CD4-positive, alpha-beta memory T cell (primary cell): Measurements from ENCODE around the gene MTHFR. TPM values are rescaled to one million over a fixed set of nuclear protein-coding genes. Genes with fewer than 3 reads are reported as not detected.

Experiments
- CTCF ChIA-PET: fragments of 350-600 bp; sonication (Branson Sonifier 250); formaldehyde crosslinking; loops from one replicate; lab custom pipeline; 2021; ENCODE audit warnings: inconsistent platforms; ENCODE audit not compliant: partially characterized antibody; lab: Charles Lee
- POLR2A ChIA-PET: fragments of 350-600 bp; sonication (Branson Sonifier 250); formaldehyde crosslinking; loops from one replicate; lab custom pipeline; 2021; ENCODE audit not compliant: partially characterized antibody; lab: Charles Lee
- DNase-seq, 5 donors: peaks; one replicate each; pipeline versions ENCODE4 v3.0.0 to v3.0.0-alpha.2; 2020 to 2022; ENCODE audit warnings: mixed read lengths in 1 of 5
- H3K27ac ChIP-seq: one replicate; pipeline ENCODE4 v1.7.0; 2013; ENCODE audit warnings: low read depth, low read length
- H3K27me3 ChIP-seq: 2 replicates; pipeline ENCODE4 v1.7.0; 2013; ENCODE audit warnings: mild to moderate bottlenecking, low read length, moderate library complexity; ENCODE audit not compliant: insufficient read depth
- H3K36me3 ChIP-seq: 2 replicates; pipeline ENCODE4 v1.7.0; 2013; ENCODE audit warnings: mild to moderate bottlenecking, low read length, moderate library complexity; ENCODE audit not compliant: insufficient read depth
- H3K4me1 ChIP-seq: 2 replicates; pipeline ENCODE4 v1.7.0; 2013; ENCODE audit warnings: mild to moderate bottlenecking, low read length, moderate library complexity; ENCODE audit not compliant: insufficient read depth
- H3K4me3 ChIP-seq, 2 donors: one replicate each; pipeline ENCODE4 v1.7.0; 2013; ENCODE audit warnings: low read length in 2 of 2, mild to moderate bottlenecking in 1 of 2
- H3K9me3 ChIP-seq, 2 donors: one replicate each; pipeline ENCODE4 v1.7.0; 2013; ENCODE audit warnings: low read length in 2 of 2, control low read depth in 1 of 2; ENCODE audit not compliant: control insufficient read depth in 1 of 2
- H3K27ac Mint-ChIP-seq, 7 donors: one replicate each; pipeline ENCODE4 v1.8.0; 2020 to 2021; ENCODE audit warnings: mixed read lengths in 7 of 7, mild to moderate bottlenecking in 6 of 7, inconsistent platforms in 3 of 7, moderate library complexity in 3 of 7
- H3K27me3 Mint-ChIP-seq, 2 donors: one replicate each; pipeline ENCODE4 v1.8.0; 2020 to 2021; ENCODE audit warnings: mixed read lengths in 2 of 2
- H3K36me3 Mint-ChIP-seq, 2 donors: one replicate each; pipeline ENCODE4 v1.8.0; 2020 to 2021; ENCODE audit warnings: mixed read lengths in 2 of 2, inconsistent platforms in 1 of 2, mild to moderate bottlenecking in 1 of 2
- H3K4me1 Mint-ChIP-seq, 4 donors: one replicate each; pipeline ENCODE4 v1.8.0; 2020 to 2021; ENCODE audit warnings: mixed read lengths in 4 of 4, mild to moderate bottlenecking in 1 of 4
- H3K4me3 Mint-ChIP-seq, 8 donors: one replicate each; pipeline ENCODE4 v1.8.0; 2020 to 2021; ENCODE audit warnings: mixed read lengths in 8 of 8, mild to moderate bottlenecking in 7 of 8, moderate library complexity in 6 of 8, inconsistent platforms in 3 of 8
- H3K9me3 Mint-ChIP-seq, 8 donors: one replicate each; pipeline ENCODE4 v1.8.0; 2020 to 2021; ENCODE audit warnings: mixed read lengths in 8 of 8, mild to moderate bottlenecking in 5 of 8, inconsistent platforms in 3 of 8, moderate library complexity in 1 of 8
- intact Hi-C: fragments of 100-400 bp; cut with micrococcal nuclease; formaldehyde crosslinking; loops from one replicate; pipeline ENCODE4 v1.15.1; 2023
- polyA plus RNA-seq, 2 donors: library from polyadenylated mRNA; unstranded; fragments of 300-500 nt; fragmentation: Illumina TruSeq; gene quantifications; one replicate each; pipeline ENCODE4 v1.2.3, GENCODE V29; 2021
- total RNA-seq, 2 experiments: library from RNA; stranded (reverse); gene quantifications; one replicate each; pipeline ENCODE4 v1.2.3, GENCODE V29; 2021

Gene MTHFR
- total and polyA plus RNA-seq, 4 experiments from 2014 or later = 2.3 to 54.2 (median 29.8) TPM

DNA sequence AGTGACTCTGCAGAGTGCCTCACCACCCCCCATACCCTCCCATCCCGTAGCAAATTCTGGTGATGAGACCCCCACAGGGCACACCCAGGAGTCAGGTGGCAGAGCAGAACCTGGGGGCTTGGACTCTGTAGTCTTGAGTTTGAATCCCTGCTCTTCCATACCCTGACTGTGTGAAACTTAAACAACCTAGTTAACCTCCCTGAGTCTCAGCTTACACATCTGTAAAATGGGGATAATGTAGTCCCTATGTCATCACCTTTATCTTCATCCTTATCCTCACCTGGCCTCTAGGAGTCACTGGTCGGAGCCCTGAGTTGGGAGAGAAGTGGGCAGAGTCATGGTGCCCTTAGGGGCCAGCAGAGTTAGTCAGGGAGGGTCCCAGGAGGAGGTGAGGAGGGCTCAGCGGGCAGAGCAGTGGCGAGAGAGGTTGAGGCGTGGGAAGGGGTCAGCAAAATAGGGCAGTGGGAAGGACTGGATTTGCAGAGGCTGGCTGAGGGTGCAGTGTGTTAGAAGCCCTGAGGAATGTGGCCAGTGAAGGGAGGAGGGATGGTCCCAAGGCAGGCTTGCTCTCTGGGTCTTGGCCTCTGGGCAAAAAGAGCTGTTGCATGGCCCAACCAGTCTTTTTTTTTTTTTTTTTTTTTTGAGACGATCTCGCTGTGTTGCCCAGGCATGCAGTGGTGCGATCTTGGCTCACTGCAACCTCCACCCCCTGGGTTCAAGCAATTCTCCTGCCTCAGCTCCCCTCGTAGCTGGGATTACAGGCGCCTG is 25.2 kb downstream of the MTHFR start:
- no peaks in the 10 kb centered on the region for H3K27me3 ChIP-seq
- H3K36me3 ChIP-seq = no peaks in the 10 kb centered on the region
- DNase-seq = no peak
- Mint-ChIP-seq H3K4me3 (no peak overlapping the region), H3K36me3 (no peaks in the 10 kb centered on the region), H3K4me1 (peaks cover 2 to 6% (median 5%) of the 10 kb centered on the region in 4 donors), H3K9me3 (peaks cover 0 to 2% (median 0%) of the 10 kb centered on the region in 8 donors), H3K27ac (no peak overlapping the region), H3K27me3 (no peaks in the 10 kb centered on the region)
- H3K4me3 ChIP-seq = no peak overlapping the region
- no peak overlapping the region for H3K27ac ChIP-seq
- ChIA-PET POLR2A (interaction anchor here (0.6 kb wide), 1 partner anchor 16 kb away, joined by 3 read pairs; no protein-coding TSS in a partner anchor), CTCF (interaction anchor here (0.6 kb wide), 1 partner anchor 9 kb away, joined by 3 read pairs; no protein-coding TSS in a partner anchor)
- H3K9me3 ChIP-seq = no peaks in the 10 kb centered on the region
- intact Hi-C loops = no loop called here
- H3K4me1 ChIP-seq = peaks cover 12% of the 10 kb centered on the region

DNA sequence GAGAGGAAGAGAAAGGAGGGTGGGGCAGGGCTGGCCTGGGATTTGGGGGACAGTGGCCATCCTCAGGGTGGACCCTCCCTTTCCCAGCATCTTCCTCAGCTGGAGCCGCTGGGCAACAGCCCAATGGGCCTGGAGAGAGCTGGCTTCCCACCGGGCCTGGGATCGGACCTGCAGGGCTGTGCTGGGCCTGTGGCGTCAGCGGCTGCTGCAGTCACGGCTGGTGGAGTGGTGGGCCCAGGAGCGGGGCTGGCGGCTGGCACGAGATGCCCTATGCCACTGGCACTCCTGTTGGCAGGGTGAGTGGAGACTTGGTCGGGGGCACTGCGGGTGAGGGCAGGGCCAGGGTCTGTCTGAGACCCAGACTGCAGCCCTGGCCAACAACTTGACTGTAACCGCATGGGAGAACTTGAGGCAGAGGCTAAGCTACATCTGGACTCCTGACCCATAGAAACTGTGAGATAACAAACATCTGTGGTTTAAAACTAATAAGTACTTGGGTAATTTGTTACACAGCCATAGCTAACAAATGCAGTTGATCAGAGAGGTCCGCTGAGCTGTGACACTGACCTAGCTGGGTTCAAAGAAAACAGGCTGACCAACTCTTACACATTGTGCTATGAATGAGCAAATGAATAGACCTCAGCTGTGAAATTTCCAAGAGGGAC is 25.9 kb downstream of the MTHFR start:
- H3K27me3 Mint-ChIP-seq = no peaks in the 10 kb centered on the region
- peaks cover 0 to 4% (median under 1%) of the 10 kb centered on the region in 4 donors for H3K4me1 Mint-ChIP-seq
- Histone ChIP-seq H3K27ac (no peak overlapping the region), H3K9me3 (no peaks in the 10 kb centered on the region), H3K36me3 (no peaks in the 10 kb centered on the region), H3K4me3 (no peak overlapping the region), H3K4me1 (peaks cover 5% of the 10 kb centered on the region), H3K27me3 (no peaks in the 10 kb centered on the region)
- intact Hi-C loops = no loop called here
- H3K9me3 Mint-ChIP-seq = peaks cover 0 to 2% (median 0%) of the 10 kb centered on the region in 8 donors
- POLR2A ChIA-PET = interaction anchor here (0.6 kb wide), 1 partner anchor 17 kb away, joined by 3 read pairs; no protein-coding TSS in a partner anchor
- no peak for DNase-seq
- CTCF ChIA-PET = no interaction called here
- H3K27ac Mint-ChIP-seq = no peak overlapping the region
- no peaks in the 10 kb centered on the region for H3K36me3 Mint-ChIP-seq
- H3K4me3 Mint-ChIP-seq = no peak overlapping the region

DNA sequence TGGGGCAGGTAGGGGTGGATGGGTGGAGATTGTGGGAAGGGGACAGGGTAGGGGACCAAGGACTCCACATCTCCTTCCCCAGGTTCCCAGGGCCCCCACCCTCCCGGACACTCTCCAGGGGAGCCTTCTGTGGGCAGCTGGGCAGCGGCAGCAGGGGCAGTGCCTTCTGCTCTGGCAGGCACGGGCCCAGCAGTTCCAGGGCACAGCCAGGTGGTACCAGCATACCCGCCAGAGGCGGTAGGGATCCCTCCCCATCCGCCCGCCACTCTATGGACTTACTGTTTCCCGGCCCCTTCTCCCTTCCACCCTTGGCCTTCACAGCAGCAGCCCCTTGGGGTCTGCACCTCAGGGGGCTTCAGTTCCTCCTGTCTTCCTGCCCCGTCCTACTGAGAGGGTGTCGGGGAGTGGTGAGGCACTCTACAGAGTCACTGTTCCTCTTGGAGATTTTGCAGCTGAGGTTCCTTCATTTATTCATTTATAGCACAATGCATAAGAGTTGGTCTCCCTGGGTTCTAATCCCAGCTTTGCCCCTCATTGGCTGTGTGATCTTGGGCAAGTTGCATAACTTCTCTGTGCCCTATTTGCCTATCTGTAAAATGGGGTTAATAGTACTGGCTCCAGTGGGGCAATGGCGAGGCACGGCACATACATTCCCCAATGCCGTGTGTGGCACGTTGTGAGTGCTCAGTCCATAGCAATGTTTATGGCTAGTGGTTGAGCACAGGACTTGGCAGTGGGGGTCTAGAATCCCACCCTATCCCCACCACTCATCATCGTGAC is 26.7 kb downstream of the MTHFR start:
- Histone ChIP-seq H3K36me3 (no peaks in the 10 kb centered on the region), H3K27me3 (no peaks in the 10 kb centered on the region), H3K9me3 (no peaks in the 10 kb centered on the region), H3K4me3 (no peak overlapping the region), H3K4me1 (no peaks in the 10 kb centered on the region), H3K27ac (no peak overlapping the region)
- intact Hi-C loops = no loop called here
- Mint-ChIP-seq H3K27ac (peak overlapping the region in 1 of 7 donors; percentile 61), H3K36me3 (no peaks in the 10 kb centered on the region), H3K4me1 (peaks cover 0 to 4% (median under 1%) of the 10 kb centered on the region in 4 donors), H3K9me3 (peaks cover 0 to 2% (median 0%) of the 10 kb centered on the region in 8 donors), H3K27me3 (no peaks in the 10 kb centered on the region), H3K4me3 (no peak overlapping the region)
- no peak for DNase-seq
- ChIA-PET POLR2A (no interaction called here), CTCF (no interaction called here)

DNA sequence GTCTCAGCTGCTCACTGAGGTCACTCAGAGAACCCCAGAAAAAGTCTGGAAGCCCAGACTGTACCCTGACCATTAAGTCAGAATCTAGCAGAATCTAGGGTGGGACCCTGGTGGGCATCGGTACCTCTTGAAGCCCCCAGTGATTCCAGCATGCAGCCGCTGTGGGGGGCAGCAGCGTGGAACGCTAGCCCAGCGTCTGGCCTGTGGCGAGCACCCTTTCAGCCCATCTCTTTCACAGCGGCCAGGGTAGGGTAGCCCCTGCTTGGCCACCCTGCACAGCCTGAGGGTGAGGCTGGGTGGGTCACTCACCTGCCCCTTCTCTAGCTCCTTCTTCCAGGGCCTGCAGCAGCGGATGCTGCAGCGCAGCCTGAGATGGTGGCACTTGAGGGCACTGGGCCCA is 27.4 kb downstream of the MTHFR start:
- Mint-ChIP-seq H3K27me3 (no peaks in the 10 kb centered on the region), H3K4me3 (no peak overlapping the region), H3K27ac (no peak overlapping the region), H3K36me3 (no peaks in the 10 kb centered on the region), H3K9me3 (peaks cover 0 to 2% (median 0%) of the 10 kb centered on the region in 8 donors), H3K4me1 (peaks cover 0 to 4% (median under 1%) of the 10 kb centered on the region in 4 donors)
- Histone ChIP-seq H3K27me3 (no peaks in the 10 kb centered on the region), H3K4me1 (no peaks in the 10 kb centered on the region), H3K4me3 (no peak overlapping the region), H3K36me3 (no peaks in the 10 kb centered on the region), H3K27ac (no peak overlapping the region), H3K9me3 (no peaks in the 10 kb centered on the region)
- no peak for DNase-seq
- intact Hi-C loops = no loop called here
- ChIA-PET CTCF (no interaction called here), POLR2A (no interaction called here)

DNA sequence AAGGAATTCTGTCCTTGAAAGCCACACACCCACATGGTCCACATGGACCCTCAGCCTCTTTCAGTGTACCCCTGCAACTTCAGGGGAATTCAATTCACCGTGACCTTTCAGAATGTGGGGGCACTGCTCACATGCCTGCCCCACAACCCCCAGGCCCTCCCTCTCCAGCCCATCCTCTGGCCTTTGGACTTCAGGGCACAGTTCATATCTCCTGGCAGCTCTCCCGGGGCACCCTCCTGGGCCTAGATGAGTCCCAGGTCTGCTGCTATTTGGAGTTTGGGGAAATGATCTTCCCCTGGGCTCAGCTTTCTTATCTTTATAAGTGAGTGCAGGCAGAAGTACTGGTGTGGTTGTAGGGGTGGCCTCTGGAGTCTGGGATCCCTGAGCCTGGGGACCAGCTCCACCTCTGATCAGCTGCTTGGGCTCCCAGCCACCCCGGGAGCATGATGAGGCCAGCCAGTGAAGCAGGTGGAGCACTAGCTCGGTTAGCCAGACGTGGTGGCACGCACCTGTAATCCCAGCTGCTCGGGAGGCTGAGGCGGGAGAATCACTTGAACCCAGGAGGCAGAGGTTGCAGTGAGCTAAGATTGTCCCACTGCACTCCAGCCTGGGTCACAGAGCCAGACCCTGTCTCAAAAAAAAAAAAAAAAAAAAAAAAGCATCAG is 28.0 kb downstream of the MTHFR start:
- no peaks in the 10 kb centered on the region for H3K4me1 ChIP-seq
- Mint-ChIP-seq H3K36me3 (no peaks in the 10 kb centered on the region), H3K4me1 (peaks cover 0 to under 1% (median 0%) of the 10 kb centered on the region in 4 donors), H3K27me3 (no peaks in the 10 kb centered on the region), H3K27ac (no peak overlapping the region), H3K4me3 (no peak overlapping the region), H3K9me3 (peaks cover 0 to 2% (median 0%) of the 10 kb centered on the region in 8 donors)
- DNase-seq = no peak
- no peaks in the 10 kb centered on the region for H3K9me3 ChIP-seq
- no peak overlapping the region for H3K27ac ChIP-seq
- intact Hi-C loops = no loop called here
- no peaks in the 10 kb centered on the region for H3K36me3 ChIP-seq
- ChIA-PET POLR2A (no interaction called here), CTCF (interaction anchor here (2.4 kb wide), 1 partner anchor 7 kb away, joined by 6 read pairs; no protein-coding TSS in a partner anchor)
- no peaks in the 10 kb centered on the region for H3K27me3 ChIP-seq
- H3K4me3 ChIP-seq = no peak overlapping the region

DNA sequence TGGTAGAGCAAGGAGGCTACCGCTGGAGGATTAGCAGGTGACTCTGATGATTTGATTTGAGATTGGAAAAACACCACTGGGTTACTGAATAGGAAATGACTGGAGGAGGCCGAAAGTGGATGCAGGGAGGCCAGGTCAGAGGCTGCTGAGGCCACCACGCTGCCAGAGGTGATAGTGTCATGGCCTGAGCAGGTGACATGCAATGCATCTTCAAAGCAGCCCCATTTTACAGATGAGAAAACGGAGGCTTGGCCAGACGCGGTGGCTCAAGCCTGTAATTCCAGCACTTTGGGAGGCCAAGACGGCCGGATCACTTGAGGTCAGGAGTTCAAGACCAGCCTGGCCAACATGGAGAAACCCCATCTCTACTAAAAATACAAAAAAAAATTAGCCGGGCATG is 31.0 kb downstream of the MTHFR start:
- ChIA-PET POLR2A (no interaction called here), CTCF (no interaction called here)
- H3K27ac ChIP-seq = no peak overlapping the region
- Mint-ChIP-seq H3K36me3 (no peaks in the 10 kb centered on the region), H3K4me3 (no peak overlapping the region), H3K9me3 (peaks cover 0 to 2% (median 0%) of the 10 kb centered on the region in 8 donors), H3K27me3 (no peaks in the 10 kb centered on the region), H3K4me1 (no peaks in the 10 kb centered on the region), H3K27ac (no peak overlapping the region)
- H3K9me3 ChIP-seq = no peaks in the 10 kb centered on the region
- H3K27me3 ChIP-seq = no peaks in the 10 kb centered on the region
- no peak overlapping the region for H3K4me3 ChIP-seq
- no peaks in the 10 kb centered on the region for H3K4me1 ChIP-seq
- DNase-seq = no peak
- intact Hi-C loops = no loop called here
- H3K36me3 ChIP-seq = no peaks in the 10 kb centered on the region
